HG02973 (cell line): Measurements from ENCODE around the gene SPN.
"Not testable (repeated sequence)": the region's sequence is repeated elsewhere in the genome, so short reads cannot be mapped to it uniquely, and the experiment has no call there.

Source experiments
- ATAC-seq: cut with Tn5 transposase; IDR thresholded peaks from one replicate; pipeline ENCODE4 v1.9.1; 2021; ENCODE audit warnings: moderate library complexity; ENCODE audit not compliant: unreplicated experiment

The SPN gene

GRCh38 chr16:29645694-29646187 is 17.3 kb upstream of the SPN start:
- ATAC-seq = no peak

GRCh38 chr16:29646947-29647346 is 16.1 kb upstream of the SPN start:
- no peak for ATAC-seq

DNA sequence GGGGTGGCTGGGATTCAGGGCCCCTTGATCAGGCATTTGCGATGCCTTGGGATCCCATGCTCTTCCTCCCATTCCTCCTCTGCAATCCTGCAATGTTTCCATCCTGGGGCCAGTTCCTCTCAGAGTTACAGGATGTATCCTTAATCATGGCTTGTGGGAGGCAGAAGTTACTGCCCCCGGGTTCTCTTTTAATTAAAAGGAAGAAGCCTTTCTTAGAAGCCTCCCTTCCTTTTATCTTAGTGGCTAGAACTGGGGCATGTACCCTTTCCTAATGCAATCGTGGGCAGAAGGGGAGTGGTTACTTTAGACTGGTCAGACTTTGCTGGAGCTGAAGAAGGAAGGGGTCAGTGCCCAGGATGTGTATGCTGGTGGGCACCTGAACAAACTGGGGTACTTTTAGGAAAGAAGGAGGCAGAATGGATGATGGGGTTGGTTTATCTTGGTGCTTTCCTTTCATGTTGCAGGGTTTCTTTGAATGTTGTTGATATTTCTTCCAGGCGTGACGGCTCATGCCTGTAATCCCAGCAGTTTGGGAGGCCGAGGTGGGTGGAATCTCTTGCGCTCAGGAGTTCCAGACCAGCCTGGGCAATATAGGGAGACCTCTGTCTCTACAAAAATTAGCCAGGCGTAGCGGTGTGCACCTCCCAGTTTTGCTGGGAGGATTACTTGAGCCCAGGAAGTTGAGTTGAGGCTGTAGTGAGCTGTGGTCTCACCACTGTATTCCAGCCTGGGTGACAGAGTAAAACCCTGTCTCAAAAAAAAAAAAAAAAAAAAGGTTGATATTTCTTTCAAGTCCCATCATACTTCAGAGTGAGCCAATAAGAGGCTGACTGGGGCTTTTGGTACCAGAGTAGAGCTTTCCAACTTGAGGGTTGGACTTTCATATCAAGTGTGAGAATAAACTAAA is 13.2 kb upstream of the SPN start:
- ATAC-seq = no peak

- no peak for ATAC-seq
Measured at GRCh38 chr16:29650771-29651170, 12.3 kb upstream of the SPN start.

DNA sequence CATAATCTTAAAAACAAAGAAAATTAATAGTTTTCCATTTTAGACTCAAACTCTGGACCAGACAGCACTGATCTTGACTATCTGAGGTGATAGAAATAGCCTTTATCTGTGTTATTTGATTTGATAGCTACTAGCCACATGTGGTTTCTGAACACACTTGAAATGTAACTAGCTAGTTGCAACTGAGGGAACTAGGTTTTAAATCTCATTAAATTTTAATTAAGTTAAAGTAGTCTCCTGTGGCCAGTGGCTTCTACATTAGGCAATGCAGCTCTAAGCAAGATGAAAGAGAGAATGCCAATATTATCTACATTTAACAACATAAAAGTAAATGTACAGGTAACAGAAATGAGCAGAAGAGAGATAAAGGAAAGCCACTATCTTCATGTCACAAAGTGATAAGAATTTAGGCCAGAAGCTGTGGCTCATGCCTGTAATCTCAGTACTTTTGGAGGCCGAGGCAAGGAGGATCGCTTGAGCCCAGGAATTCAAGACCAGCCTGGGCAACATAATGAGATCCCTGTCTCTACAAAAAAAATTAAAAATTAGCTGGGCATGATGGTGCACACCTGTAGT is 11.2 kb upstream of the SPN start:
- ATAC-seq = no peak

GRCh38 chr16:29653471-29653870 is 9.6 kb upstream of the SPN start:
- no peak for ATAC-seq

DNA sequence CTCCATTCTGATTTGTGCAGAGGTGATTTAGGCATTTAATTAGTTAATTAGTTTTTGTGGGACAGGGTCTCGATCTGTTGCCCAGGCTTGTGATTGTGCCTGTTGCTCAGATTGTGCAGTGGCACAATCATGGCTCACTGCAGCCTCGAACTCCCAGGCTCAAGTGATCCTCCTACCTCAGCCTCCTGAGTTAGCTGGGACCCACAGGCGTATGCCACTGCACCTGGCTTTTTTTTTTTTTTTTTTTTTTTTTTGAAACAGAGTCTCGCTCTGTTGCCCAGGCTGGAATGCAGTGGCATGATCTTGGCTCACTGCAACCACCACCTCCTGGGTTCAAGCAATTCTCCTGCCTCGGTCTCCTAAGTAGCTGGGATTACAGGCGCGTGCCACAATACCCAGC is 9.2 kb upstream of the SPN start:
- not testable (repeated sequence) for ATAC-seq

GRCh38 chr16:29656688-29657523 is 6.1 kb upstream of the SPN start:
- no peak for ATAC-seq

GRCh38 chr16:29658705-29659104 is 4.3 kb upstream of the SPN start:
- ATAC-seq = no peak

GRCh38 chr16:29662000-29662728 is 883 bp upstream of the SPN start:
- ATAC-seq = no peak

DNA sequence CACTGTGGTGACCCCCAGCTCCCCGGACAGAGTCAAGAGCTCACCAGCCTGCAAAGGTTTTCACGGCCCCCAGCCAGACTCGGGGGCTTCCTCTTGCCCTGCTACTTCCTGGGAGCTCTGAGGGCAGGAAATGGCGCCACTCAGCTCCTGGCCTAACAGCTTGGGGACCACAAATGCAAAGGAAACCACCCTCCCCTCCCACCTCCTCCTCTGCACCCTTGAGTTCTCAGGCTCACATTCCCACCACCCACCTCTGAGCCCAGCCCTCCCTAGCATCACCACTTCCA is 375 bp upstream of the SPN start:
- no peak for ATAC-seq

GRCh38 chr16:29663807-29664090 is 702 bp downstream of the SPN start:
- ATAC-seq = no peak

DNA sequence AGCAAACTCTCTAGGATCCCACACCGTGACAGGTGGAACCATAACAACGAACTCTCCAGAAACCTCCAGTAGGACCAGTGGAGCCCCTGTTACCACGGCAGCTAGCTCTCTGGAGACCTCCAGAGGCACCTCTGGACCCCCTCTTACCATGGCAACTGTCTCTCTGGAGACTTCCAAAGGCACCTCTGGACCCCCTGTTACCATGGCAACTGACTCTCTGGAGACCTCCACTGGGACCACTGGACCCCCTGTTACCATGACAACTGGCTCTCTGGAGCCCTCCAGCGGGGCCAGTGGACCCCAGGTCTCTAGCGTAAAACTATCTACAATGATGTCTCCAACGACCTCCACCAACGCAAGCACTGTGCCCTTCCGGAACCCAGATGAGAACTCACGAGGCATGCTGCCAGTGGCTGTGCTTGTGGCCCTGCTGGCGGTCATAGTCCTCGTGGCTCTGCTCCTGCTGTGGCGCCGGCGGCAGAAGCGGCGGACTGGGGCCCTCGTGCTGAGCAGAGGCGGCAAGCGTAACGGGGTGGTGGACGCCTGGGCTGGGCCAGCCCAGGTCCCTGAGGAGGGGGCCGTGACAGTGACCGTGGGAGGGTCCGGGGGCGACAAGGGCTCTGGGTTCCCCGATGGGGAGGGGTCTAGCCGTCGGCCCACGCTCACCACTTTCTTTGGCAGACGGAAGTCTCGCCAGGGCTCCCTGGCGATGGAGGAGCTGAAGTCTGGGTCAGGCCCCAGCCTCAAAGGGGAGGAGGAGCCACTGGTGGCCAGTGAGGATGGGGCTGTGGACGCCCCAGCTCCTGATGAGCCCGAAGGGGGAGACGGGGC is 1.3 kb downstream of the SPN start:
- ATAC-seq = no peak

DNA sequence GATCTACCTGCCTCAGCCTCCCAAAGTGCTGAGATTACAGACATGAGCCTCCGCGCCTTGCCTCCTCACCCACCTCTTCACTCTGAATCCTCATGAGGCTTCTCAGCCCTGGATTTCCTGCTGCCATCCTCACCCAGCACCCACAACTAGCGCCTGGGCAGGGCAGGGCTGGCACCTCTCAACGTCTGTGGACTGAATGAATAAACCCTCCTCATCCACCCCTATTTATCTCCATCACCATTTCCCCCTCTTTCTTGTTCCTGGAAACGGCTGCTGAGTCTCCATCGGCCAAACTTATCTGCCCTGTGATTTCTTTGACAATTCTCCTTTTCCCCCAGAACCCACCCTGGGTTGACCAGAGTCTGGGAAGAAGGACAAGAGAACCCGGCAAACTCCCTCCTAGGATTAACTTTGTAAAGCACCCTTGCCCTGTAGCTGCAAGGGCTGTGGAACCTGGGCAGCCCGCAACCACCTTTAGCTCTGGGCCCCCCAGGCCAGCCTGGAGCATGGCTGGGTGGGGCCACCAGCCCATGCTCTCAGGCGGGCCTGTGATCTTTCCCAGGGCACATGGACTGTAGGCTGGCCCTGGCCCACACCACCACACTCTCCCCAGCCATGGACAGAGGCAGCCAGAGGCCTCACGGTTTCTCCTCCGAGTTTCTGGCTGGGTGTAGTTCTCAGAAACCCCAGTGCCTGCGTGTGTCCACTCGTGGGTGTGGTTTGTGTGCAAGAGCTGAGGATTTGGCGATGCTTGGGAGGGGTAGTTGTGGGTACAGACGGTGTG is 2.4 kb downstream of the SPN start:
- ATAC-seq = no peak

DNA sequence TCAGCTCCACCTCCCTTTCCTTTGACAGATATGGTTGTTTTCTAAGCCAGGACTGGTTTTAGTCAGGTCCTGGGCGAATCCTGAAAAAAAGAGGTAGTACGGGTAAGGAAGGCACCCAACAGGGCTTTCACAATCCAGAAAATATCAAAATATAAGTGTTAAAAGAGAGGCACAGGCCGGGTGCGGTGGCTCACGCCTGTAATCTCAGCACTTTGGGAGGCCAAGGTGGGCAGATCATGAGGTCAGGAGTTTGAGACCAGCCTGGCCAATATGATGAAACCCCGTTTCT is 4.2 kb downstream of the SPN start:
- not testable (repeated sequence) for ATAC-seq

GRCh38 chr16:29667755-29668154 is 4.7 kb downstream of the SPN start:
- no peak for ATAC-seq

DNA sequence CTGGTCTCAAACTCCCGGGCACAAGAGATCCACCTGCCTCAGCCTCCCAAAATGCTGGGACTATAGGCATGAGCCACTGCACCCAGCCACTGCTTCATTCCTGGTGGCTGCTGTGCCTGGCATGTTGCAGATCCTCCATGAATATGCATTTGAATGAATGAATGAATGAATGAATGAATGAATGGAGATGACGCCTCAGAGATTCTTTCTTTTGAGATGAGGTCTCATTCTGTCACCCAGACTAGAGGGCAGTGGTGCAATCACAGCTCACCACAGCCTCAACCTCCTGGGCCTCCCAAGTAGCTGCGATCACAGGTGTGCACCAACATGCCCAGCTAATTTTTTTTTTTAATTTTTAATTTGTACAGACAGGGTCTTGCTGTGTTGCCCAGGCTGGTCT is 5.2 kb downstream of the SPN start:
- ATAC-seq = no peak

GRCh38 chr16:29673501-29673900 is 10.5 kb downstream of the SPN start:
- no peak for ATAC-seq

- ATAC-seq = no peak
Measured at GRCh38 chr16:29674188-29674587, 11.1 kb downstream of the SPN start.
